H1 (cell line): Measurements from ENCODE around the gene TMEM271. TPM values are rescaled to one million over a fixed set of nuclear protein-coding genes. Genes with fewer than 3 reads are reported as not detected.

Experiments
- RBBP5 ChIP-seq: IDR thresholded peaks from 2 replicates; pipeline ENCODE4 v1.7.1; 2012; ENCODE audit warnings: low read depth, mild to moderate bottlenecking, inconsistent platforms, low read length, moderate library complexity, borderline replicate concordance
- SIX5 ChIP-seq: IDR thresholded peaks from 2 replicates; pipeline ENCODE4 v1.6.1; 2011; ENCODE audit warnings: mild to moderate bottlenecking, low read depth, low read length
- polyA plus RNA-seq, 7 experiments: library from polyadenylated mRNA; depleted of rRNA in 3 of 7; stranded (reverse) in 5 of 7; unstranded in 2 of 7; fragments of >200 nt in 5 of 7; fragments of 200-250 nt in 2 of 7; gene quantifications; 1 replicate in 5 of 7; 2 replicates in 1 of 7; 4 replicates in 1 of 7; pipeline versions ENCODE4 v1.2.1 to v1.2.3, GENCODE V29; 2011 to 2013; ENCODE audit warnings: missing spikeins in 2 of 7, mixed read lengths in 2 of 7
- total RNA-seq: library from RNA; stranded (reverse); fragmentation: NEBNext Ultra II Directional; extraction: Animal tissue kit (Norgen Biotek cat#: 25700); gene quantifications from 2 replicates; pipeline ENCODE4 v1.2.1, GENCODE V29; 2021

The TMEM271 gene
- total and polyA plus RNA-seq, 2 of the 8 experiments (the other 6 are each of a cell fraction or from before 2014, with no cell fraction given), result 0.08 to 0.35 TPM

- no peak for TF ChIP-seq RBBP5
- no peak for TF ChIP-seq SIX5
Observed at GRCh38 chr4:600166-600565, 24.1 kb upstream of the TMEM271 start (continued).
